C4-2B (cell line): Measurements from ENCODE around the gene BNIPL.

Experiments used
- H3K27ac ChIP-seq: fragments of 450-650 bp; 2 replicates; pipeline ENCODE4 v1.5.1; 2017
- ZFX ChIP-seq: fragments of 450-650 bp; IDR thresholded peaks from 2 replicates; pipeline ENCODE4 v1.6.1; 2017
- TF ChIP-seq, protein P1 (sequence below): fragments of 450-650 bp; conservative IDR thresholded peaks from 2 replicates; pipeline ENCODE4 v1.5.1; 2017; ENCODE audit warnings: mild to moderate bottlenecking

BNIPL gene

DNA sequence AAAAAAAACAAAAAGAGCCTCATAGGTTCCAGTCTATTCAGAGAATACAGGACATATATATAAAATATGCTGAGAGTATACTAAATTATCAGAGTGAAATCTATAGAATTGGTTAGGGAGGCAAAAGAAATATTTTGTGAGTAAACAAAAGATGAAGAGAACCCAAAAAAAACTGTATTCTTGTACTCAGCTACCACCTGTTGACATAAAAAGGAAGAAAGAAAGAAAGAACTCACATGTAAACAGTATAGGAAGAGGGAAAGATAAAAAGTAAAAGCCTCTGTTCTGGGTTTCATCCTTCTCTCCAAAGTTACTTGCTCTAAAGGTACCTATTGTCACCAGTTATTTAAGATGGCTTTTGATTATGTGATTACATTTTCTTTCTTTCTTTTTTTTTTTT, 9.9 kb upstream of the BNIPL start:
- H3K27ac ChIP-seq = no peak overlapping the region
- TF ChIP-seq ZFX = no peak
- TF ChIP-seq, protein P1, sequence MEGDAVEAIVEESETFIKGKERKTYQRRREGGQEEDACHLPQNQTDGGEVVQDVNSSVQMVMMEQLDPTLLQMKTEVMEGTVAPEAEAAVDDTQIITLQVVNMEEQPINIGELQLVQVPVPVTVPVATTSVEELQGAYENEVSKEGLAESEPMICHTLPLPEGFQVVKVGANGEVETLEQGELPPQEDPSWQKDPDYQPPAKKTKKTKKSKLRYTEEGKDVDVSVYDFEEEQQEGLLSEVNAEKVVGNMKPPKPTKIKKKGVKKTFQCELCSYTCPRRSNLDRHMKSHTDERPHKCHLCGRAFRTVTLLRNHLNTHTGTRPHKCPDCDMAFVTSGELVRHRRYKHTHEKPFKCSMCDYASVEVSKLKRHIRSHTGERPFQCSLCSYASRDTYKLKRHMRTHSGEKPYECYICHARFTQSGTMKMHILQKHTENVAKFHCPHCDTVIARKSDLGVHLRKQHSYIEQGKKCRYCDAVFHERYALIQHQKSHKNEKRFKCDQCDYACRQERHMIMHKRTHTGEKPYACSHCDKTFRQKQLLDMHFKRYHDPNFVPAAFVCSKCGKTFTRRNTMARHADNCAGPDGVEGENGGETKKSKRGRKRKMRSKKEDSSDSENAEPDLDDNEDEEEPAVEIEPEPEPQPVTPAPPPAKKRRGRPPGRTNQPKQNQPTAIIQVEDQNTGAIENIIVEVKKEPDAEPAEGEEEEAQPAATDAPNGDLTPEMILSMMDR = no peak

DNA sequence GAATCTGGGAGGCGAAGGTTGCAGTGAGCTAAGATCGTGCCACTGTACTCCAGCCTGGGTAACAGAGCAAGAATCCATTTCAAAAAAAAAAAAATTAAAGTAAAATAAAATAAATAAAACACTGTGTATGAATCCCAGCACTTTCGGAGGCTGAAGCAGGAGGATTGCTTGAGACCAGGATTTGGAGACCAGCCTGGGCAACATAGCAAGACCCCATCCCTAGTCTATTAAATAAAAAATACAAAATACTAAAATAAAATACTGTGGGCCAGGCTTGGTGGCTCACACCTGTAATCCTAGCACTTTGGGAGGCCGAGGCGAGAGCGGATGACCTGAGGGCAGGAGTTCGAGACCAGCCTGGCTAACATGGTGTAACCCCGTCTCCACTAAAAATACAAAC, 4.2 kb upstream of the BNIPL start:
- TF ChIP-seq ZFX = no peak
- TF ChIP-seq, protein P1 = no peak

DNA sequence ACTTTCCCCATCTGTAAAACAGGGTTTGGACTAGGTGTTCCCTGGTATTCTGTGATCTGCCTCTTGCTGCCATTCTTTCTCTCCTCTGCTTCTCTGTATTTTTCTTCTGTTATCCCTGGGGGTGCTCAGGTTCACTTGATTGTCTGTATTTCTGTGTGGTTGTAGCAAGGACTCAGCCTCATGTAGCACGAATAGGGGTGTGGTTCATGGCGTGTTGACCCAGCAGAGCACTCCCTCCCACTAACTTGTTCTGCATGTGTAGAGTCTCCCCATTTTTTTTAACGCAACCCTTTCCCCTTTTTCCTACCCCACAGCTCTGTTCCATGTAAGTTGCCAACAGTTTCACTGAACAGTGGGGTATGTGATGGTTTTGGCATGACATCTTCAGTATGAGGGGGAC, 1.2 kb upstream of the BNIPL start:
- TF ChIP-seq, protein P1 = no peak
- no peak for TF ChIP-seq ZFX
- H3K27ac ChIP-seq = no peak overlapping the region

More for the DNA sequence above, 4.2 kb upstream of the BNIPL start:
- no peak overlapping the region for H3K27ac ChIP-seq

DNA sequence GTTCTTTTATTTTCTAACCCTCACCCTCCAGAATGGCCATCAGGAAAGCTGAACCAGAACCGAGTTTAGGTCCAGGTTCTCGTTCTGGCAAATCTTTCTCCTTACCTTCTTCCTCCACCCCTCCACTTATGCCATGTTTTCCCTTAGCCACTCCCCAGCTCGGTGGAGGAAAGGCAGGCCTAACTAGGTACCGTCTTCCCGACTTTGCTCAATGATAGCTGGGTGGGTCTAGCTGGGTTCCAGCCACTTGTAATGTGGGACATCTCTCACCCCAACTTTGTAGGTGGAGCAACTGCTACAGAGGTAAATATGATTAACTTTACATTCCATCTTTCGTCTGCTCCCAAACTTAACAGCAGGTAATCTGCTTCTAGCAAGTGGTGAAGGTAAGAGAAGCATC, 646 bp downstream of the BNIPL start:
- no peak overlapping the region for H3K27ac ChIP-seq
- TF ChIP-seq ZFX = no peak
- TF ChIP-seq, protein P1 = no peak

DNA sequence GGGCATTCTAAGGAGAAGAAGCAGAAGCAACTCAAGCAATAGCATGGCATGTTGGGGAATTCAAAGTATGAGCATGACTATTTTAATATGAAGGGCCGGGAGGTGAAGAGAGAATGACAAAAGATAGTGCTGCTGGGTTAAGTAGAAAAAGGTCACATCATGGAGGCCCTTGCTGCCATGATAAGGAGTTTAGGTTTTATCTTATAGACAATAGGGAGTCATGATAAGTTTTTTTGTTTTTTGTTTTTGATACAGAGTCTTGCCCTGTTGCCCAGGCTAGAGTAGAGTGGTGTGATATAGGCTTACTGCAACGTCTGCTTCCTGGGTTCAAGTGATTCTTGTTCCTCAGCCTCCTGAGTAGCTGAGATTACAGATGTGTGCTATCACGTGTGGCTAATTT, 3.1 kb downstream of the BNIPL start:
- H3K27ac ChIP-seq = no peak overlapping the region
- no peak for TF ChIP-seq ZFX
- TF ChIP-seq, protein P1 = no peak

DNA sequence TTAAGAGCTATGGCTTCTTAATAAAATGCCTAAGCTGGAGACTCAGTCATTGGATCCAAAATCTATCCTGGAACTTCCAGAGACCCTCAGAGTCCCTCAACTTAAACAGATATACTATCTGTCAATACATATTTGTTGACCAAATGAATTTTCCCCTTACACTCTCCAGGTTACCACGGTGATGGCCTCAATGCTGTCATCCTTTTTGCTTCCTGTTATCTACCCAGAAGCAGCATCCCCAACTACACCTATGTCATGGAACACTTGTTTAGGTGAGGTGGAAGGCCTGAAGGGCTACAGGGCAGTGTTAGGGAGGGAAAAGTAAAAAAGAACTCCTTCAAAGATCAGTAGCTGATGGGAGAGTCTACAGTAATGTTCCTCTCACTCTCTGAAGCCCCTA, 6.8 kb downstream of the BNIPL start:
- H3K27ac ChIP-seq = no peak overlapping the region
- TF ChIP-seq ZFX = no peak

DNA sequence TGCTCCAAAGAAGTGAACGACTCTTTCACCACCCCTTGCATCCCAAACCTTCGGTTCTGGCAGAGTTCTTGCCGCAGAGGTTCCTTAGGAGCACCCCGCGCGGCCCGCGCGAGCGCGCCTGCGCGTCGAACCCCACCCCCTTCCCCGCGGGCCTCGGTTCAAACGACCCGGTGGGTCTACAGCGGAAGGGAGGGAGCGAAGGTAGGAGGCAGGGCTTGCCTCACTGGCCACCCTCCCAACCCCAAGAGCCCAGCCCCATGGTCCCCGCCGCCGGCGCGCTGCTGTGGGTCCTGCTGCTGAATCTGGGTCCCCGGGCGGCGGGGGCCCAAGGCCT, 11.2 kb downstream of the BNIPL start, which contains the start of gene C1orf56:
Gene C1orf56, plus strand, starts transcription at position 161 of the 334 bp plus-strand sequence. Its CDS starts 97 bp downstream, at position 258.
- TF ChIP-seq ZFX = no peak
- TF ChIP-seq, protein P1 = no peak
- H3K27ac ChIP-seq = no peak within 1 kb of the TSS; the same call in 1 of the 2 replicates

DNA sequence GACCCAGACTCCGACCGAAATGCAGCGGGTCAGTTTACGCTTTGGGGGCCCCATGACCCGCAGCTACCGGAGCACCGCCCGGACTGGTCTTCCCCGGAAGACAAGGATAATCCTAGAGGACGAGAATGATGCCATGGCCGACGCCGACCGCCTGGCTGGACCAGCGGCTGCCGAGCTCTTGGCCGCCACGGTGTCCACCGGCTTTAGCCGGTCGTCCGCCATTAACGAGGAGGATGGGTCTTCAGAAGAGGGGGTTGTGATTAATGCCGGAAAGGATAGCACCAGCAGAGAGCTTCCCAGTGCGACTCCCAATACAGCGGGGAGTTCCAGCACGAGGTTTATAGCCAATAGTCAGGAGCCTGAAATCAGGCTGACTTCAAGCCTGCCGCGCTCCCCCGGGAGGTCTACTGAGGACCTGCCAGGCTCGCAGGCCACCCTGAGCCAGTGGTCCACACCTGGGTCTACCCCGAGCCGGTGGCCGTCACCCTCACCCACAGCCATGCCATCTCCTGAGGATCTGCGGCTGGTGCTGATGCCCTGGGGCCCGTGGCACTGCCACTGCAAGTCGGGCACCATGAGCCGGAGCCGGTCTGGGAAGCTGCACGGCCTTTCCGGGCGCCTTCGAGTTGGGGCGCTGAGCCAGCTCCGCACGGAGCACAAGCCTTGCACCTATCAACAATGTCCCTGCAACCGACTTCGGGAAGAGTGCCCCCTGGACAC, 11.7 kb downstream of the BNIPL start:
- no peak overlapping the region; the same call in 1 of the 2 replicates for H3K27ac ChIP-seq
- TF ChIP-seq, protein P1 = no peak
- TF ChIP-seq ZFX = no peak
